GM12892 (cell line): Measurements from ENCODE around the gene CMPK1.

Source experiments
- POLR2A ChIP-seq: IDR thresholded peaks from 2 replicates; pipeline ENCODE4 v1.6.1; 2011; ENCODE audit warnings: low read depth, low read length, control low read depth
- POLR2AphosphoS5 ChIP-seq: IDR thresholded peaks from 2 replicates; pipeline ENCODE4 v1.6.1; 2011; ENCODE audit warnings: low read depth, low read length, control low read depth
- TAF1 ChIP-seq: IDR thresholded peaks from 2 replicates; pipeline ENCODE4 v1.6.1; 2011; ENCODE audit warnings: low read depth, mild to moderate bottlenecking, control low read depth, low read length, borderline replicate concordance

GRCh38 chr1:47302472-47302871 lies 31.1 kb upstream of the CMPK1 start:
- TF ChIP-seq POLR2A = no peak
- no peak for TF ChIP-seq TAF1
- TF ChIP-seq POLR2AphosphoS5 = no peak
